PC-9 (cell line): ENCODE data around the gene XKR7.

Experiments used
- CTCF ChIP-seq: fragments of 200-600 bp; sonication (generic); conservative IDR thresholded peaks from 2 replicates; pipeline ENCODE4 v1.6.1; 2017; ENCODE audit warnings: mixed run types, antibody characterized with exemption, mild to moderate bottlenecking, moderate library complexity
- EZH2 ChIP-seq: fragments of 200-600 bp; sonication (generic); IDR thresholded peaks from 2 replicates; pipeline ENCODE4 v1.8.0; 2017; ENCODE audit warnings: antibody characterized with exemption, low read depth

- TF ChIP-seq CTCF (no peak), EZH2 (no peak)
Observed at GRCh38 chr20:31945319-31945718, 22.6 kb upstream of the XKR7 start.
